Upper lobe of right lung (tissue), 1 donor: Measurements from ENCODE around the gene NDUFV1. TPM values are rescaled to one million over a fixed set of nuclear protein-coding genes. Genes with fewer than 3 reads are reported as not detected.
"Not testable (repeated sequence)": the region's sequence is repeated elsewhere in the genome, so short reads cannot be mapped to it uniquely, and the experiment has no call there.

ENCODE experiments used
- ATAC-seq: fragments of 200-7000 bp; cut with Tn5 transposase; one replicate; pipeline ENCODE4 v1.9.1; 2020; ENCODE audit warnings: mild to moderate bottlenecking, moderate library complexity
- DNase-seq: peaks from one replicate; pipeline ENCODE4 v3.0.0-alpha.2; 2020
- H3K27ac ChIP-seq: fragments of 200-600 bp; one replicate; pipeline ENCODE4 v1.8.0; 2022
- H3K27me3 ChIP-seq: fragments of 200-600 bp; one replicate; pipeline ENCODE4 v1.8.0; 2022; ENCODE audit warnings: mild to moderate bottlenecking
- H3K36me3 ChIP-seq: fragments of 200-600 bp; one replicate; pipeline ENCODE4 v1.8.0; 2022
- H3K4me1 ChIP-seq: fragments of 200-600 bp; one replicate; pipeline ENCODE4 v1.8.0; 2022
- H3K4me3 ChIP-seq: fragments of 200-600 bp; one replicate; pipeline ENCODE4 v1.8.0; 2022; ENCODE audit warnings: mild to moderate bottlenecking
- H3K9me3 ChIP-seq: fragments of 200-600 bp; one replicate; pipeline ENCODE4 v1.8.0; 2022
- intact Hi-C: fragments of 100-400 bp; cut with DNase I; formaldehyde crosslinking; loops from one replicate; pipeline ENCODE4 v1.11.0; 2022
- total RNA-seq: library from RNA; stranded (reverse); fragmentation: NEBNext Ultra II Directional; extraction: Animal tissue kit (Norgen Biotek cat#: 25700); gene quantifications from one replicate; pipeline ENCODE4 v1.2.1, GENCODE V29; 2021
- TF ChIP-seq, protein P1 (sequence below): fragments of 200-600 bp; IDR thresholded peaks from one replicate; pipeline ENCODE4 v1.8.0; 2022; ENCODE audit warnings: antibody characterized with exemption
- donor health status: DM: no; HTN: yes; CAD: no; lungs with severe emphysema.

Gene NDUFV1
- total RNA-seq, 1 donor from 2014 or later: 141 TPM

GRCh38 chr11:67600324-67601029 is 6.3 kb upstream of the NDUFV1 start:
- H3K27ac ChIP-seq: no peak overlapping the region
- H3K4me3 ChIP-seq: no peak overlapping the region
- no peaks in the 10 kb centered on the region for H3K4me1 ChIP-seq
- TF ChIP-seq, protein P1, sequence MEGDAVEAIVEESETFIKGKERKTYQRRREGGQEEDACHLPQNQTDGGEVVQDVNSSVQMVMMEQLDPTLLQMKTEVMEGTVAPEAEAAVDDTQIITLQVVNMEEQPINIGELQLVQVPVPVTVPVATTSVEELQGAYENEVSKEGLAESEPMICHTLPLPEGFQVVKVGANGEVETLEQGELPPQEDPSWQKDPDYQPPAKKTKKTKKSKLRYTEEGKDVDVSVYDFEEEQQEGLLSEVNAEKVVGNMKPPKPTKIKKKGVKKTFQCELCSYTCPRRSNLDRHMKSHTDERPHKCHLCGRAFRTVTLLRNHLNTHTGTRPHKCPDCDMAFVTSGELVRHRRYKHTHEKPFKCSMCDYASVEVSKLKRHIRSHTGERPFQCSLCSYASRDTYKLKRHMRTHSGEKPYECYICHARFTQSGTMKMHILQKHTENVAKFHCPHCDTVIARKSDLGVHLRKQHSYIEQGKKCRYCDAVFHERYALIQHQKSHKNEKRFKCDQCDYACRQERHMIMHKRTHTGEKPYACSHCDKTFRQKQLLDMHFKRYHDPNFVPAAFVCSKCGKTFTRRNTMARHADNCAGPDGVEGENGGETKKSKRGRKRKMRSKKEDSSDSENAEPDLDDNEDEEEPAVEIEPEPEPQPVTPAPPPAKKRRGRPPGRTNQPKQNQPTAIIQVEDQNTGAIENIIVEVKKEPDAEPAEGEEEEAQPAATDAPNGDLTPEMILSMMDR: no peak
- DNase-seq: no peak
- ATAC-seq: no peak
- no peaks in the 10 kb centered on the region for H3K27me3 ChIP-seq
- no peaks in the 10 kb centered on the region for H3K36me3 ChIP-seq
- intact Hi-C loops: no loop called here
- H3K9me3 ChIP-seq: no peaks in the 10 kb centered on the region

DNA sequence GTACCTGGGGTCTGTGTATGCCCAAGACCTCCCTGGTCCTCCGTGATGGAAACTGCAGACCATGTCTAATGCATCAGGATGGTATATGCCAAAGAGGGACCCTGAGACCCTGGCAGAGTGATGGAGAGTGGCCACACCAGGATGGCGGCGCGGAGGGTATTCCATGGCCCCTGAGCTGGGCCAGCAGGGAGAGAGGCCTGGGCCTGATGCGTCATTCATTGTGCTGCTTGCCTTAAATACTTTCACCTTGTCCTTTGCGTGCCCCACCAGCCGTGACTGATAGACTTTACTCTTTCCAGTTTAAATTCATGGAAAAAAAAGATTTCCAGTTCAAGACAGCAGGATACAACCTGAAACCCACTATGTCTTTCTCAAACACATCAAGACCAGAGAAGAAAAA is 5.6 kb upstream of the NDUFV1 start:
- Histone ChIP-seq H3K27me3 (no peaks in the 10 kb centered on the region), H3K9me3 (no peaks in the 10 kb centered on the region), H3K36me3 (no peaks in the 10 kb centered on the region), H3K4me3 (no peak overlapping the region), H3K4me1 (peaks cover 6% of the 10 kb centered on the region), H3K27ac (no peak overlapping the region)
- TF ChIP-seq, protein P1: no peak
- ATAC-seq: no peak
- intact Hi-C loops: no loop called here
- DNase-seq: no peak

- intact Hi-C loops, ATAC-seq: not testable (repeated sequence)
These were observed 2.6 kb upstream of the NDUFV1 start for GRCh38 chr11:67604119-67604518.

GRCh38 chr11:67604815-67605214 is 1.9 kb upstream of the NDUFV1 start:
- intact Hi-C loops: no loop called here
- Histone ChIP-seq H3K36me3 (peaks cover 14% of the 10 kb centered on the region), H3K9me3 (no peaks in the 10 kb centered on the region), H3K4me1 (peaks cover 20% of the 10 kb centered on the region), H3K27me3 (no peaks in the 10 kb centered on the region), H3K4me3 (no peak overlapping the region), H3K27ac (peak overlapping the region; percentile 26)
- no peak for ATAC-seq
- TF ChIP-seq, protein P1: no peak
- DNase-seq: no peak

More at GRCh38 chr11:67604119-67604518, 2.6 kb upstream of the NDUFV1 start:
- H3K4me3 ChIP-seq, DNase-seq, H3K36me3 ChIP-seq, H3K9me3 ChIP-seq, H3K27me3 ChIP-seq: not testable (repeated sequence)
- Histone ChIP-seq H3K4me1 (peaks cover 20% of the 10 kb centered on the region), H3K27ac (peak overlapping the region; percentile 26)

GRCh38 chr11:67605231-67606011 is 1.3 kb upstream of the NDUFV1 start:
- Histone ChIP-seq H3K27ac (peak overlapping the region; percentile 91), H3K27me3 (no peaks in the 10 kb centered on the region), H3K4me3 (no peak overlapping the region), H3K4me1 (peaks cover 20% of the 10 kb centered on the region), H3K9me3 (no peaks in the 10 kb centered on the region), H3K36me3 (peaks cover 21% of the 10 kb centered on the region)
- DNase-seq: no peak
- ATAC-seq: no peak
- intact Hi-C loops: no loop called here
- TF ChIP-seq, protein P1: no peak

GRCh38 chr11:67606093-67606491 is 644 bp upstream of the NDUFV1 start:
- Histone ChIP-seq H3K4me3 (peak overlapping the region; percentile 99), H3K36me3 (peaks cover 27% of the 10 kb centered on the region), H3K27me3 (no peaks in the 10 kb centered on the region), H3K9me3 (no peaks in the 10 kb centered on the region), H3K4me1 (peaks cover 20% of the 10 kb centered on the region), H3K27ac (peak overlapping the region; percentile 91)
- DNase-seq (no peak), ATAC-seq (no peak)
- TF ChIP-seq, protein P1: no peak
- intact Hi-C loops: no loop called here
